Measurements from ENCODE around the gene AP1G1.

- TF ChIP-seq CTCF (IDR thresholded peaks at IDR 0.05; ENCODE audit: low read depth, low read length, poor library complexity, severe bottlenecking) (no peak), EZH2phosphoT487 (IDR thresholded peaks at IDR 0.05; ENCODE audit: borderline replicate concordance, low read length) (no peak)
Observed at GRCh38 chr16:71852158-71852557, 43.5 kb upstream of the AP1G1 start.
